Nephron (organoid): ENCODE measurements around the gene NKIRAS1.
"Not testable (repeated sequence)": the region's sequence is repeated elsewhere in the genome, so short reads cannot be mapped to it uniquely, and the experiment has no call there.

Source experiments
- H3K27ac Mint-ChIP-seq, 3 experiments: 2 replicates each; pipeline ENCODE4 v1.8.0; 2020; ENCODE audit warnings: mixed read lengths in 3 of 3, mild to moderate bottlenecking in 2 of 3, moderate library complexity in 1 of 3
- H3K27me3 Mint-ChIP-seq: 2 replicates; pipeline ENCODE4 v1.8.0; 2021; ENCODE audit warnings: low read depth, mild to moderate bottlenecking, moderate library complexity, mixed read lengths
- H3K36me3 Mint-ChIP-seq: 2 replicates; pipeline ENCODE4 v1.8.0; 2020; ENCODE audit warnings: low read depth, mixed read lengths
- H3K4me1 Mint-ChIP-seq: 2 replicates; pipeline ENCODE4 v1.8.0; 2020; ENCODE audit warnings: mixed read lengths
- H3K4me3 Mint-ChIP-seq, 3 experiments: 2 replicates each; pipeline ENCODE4 v1.8.0; 2020; ENCODE audit warnings: mild to moderate bottlenecking in 3 of 3, mixed read lengths in 3 of 3, moderate library complexity in 2 of 3
- H3K9me3 Mint-ChIP-seq: 2 replicates; pipeline ENCODE4 v1.8.0; 2020; ENCODE audit warnings: mixed read lengths
- TF ChIP-seq, protein P1 (sequence below), 3 experiments: fragments of 200-600 bp; sonication (generic); IDR thresholded peaks; one replicate each; pipeline ENCODE4 v1.5.0; 2021; ENCODE audit warnings: antibody characterized with exemption in 3 of 3; ENCODE audit not compliant: unreplicated experiment in 3 of 3

NKIRAS1 gene

DNA sequence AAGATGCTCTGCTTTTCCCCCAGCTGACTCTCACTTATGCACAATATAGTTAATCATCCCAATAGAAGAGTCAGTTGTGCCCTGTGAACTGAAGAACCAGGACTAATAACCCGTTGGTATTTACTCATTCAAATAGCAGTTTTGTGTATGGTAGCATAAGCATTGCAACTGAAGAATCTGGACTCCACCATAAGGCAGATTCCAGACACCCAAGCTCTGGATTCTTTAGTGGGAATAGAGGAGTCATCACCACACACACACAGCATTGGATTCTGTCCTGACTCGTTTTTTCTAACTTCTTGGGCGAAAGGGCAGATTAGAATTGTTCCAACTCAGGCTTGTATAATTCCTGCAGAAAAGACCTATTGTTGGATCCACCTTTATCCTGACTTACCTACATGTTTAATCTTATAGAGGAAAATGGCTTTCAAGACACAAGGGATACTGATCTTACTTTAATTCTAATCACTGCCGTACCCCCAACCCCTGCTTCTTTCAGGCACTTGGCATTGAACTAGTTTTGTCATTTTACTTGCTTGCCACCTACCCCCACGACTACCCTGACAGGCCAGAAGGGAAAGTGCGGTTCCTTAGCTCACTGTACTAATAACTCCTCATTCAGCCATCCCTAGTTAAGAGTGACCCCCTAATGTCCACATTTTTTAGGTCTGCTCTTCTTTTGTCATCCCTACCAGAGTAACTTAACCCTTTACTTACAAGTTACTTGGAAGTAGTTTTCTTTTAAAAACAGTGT is 42.3 kb downstream of the NKIRAS1 start:
- Mint-ChIP-seq H3K27ac (peak overlapping the region in 1 of 3 experiments; percentile 10), H3K4me3 (no peak overlapping the region), H3K36me3 (peaks cover 42% of the 10 kb centered on the region), H3K27me3 (no peaks in the 10 kb centered on the region), H3K9me3 (peaks cover 12% of the 10 kb centered on the region), H3K4me1 (peaks cover 41% of the 10 kb centered on the region)
- TF ChIP-seq, protein P1, sequence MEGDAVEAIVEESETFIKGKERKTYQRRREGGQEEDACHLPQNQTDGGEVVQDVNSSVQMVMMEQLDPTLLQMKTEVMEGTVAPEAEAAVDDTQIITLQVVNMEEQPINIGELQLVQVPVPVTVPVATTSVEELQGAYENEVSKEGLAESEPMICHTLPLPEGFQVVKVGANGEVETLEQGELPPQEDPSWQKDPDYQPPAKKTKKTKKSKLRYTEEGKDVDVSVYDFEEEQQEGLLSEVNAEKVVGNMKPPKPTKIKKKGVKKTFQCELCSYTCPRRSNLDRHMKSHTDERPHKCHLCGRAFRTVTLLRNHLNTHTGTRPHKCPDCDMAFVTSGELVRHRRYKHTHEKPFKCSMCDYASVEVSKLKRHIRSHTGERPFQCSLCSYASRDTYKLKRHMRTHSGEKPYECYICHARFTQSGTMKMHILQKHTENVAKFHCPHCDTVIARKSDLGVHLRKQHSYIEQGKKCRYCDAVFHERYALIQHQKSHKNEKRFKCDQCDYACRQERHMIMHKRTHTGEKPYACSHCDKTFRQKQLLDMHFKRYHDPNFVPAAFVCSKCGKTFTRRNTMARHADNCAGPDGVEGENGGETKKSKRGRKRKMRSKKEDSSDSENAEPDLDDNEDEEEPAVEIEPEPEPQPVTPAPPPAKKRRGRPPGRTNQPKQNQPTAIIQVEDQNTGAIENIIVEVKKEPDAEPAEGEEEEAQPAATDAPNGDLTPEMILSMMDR (IDR thresholded peaks at IDR 0.05; ENCODE audit: unreplicated experiment in 3 of 3): no peak

DNA sequence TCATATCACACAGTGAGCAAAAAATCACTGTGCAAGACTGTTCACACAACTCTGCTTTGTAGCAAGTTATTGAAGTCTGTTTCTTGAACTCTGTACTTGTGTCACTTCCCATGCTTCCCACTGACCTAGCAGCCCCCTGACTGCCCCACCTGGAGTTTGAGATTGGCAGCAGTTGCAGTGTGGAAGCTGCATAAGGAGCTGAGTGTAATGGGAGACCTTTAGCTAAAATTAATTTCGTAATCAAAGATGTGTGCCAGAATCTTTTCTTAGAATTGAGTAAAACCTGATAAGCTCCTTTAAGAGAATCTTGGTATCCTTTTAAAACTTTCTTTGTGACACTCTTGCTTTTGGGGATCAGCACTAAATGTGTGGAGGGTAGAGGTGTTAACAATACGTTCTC is 42.8 kb downstream of the NKIRAS1 start:
- peaks cover 7% of the 10 kb centered on the region for H3K9me3 Mint-ChIP-seq
- no peak overlapping the region for H3K4me3 Mint-ChIP-seq
- TF ChIP-seq, protein P1 (IDR thresholded peaks at IDR 0.05; ENCODE audit: unreplicated experiment in 3 of 3): no peak
- peak overlapping the region in 1 of 3 experiments; percentile 68 for H3K27ac Mint-ChIP-seq
- no peaks in the 10 kb centered on the region for H3K27me3 Mint-ChIP-seq
- H3K4me1 Mint-ChIP-seq: peaks cover 43% of the 10 kb centered on the region
- peaks cover 39% of the 10 kb centered on the region for H3K36me3 Mint-ChIP-seq

DNA sequence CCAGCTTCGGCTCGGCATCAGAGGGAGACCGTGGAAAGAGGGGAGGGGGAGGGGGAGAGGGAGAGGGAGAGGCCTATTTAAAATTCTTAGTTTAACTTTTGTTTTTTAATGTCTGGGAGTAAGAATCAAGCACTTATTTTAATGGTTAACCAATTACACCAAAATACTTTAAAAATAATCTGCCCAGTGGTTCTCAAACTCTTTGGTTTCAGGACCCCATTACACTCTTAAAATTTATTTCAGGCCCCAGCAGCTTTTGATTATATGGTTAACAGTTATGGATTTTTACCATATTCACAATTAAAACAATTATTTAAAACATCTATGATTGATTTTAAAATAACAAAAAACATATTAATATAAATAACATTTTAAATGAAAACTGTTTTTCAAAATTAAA is 44.5 kb downstream of the NKIRAS1 start:
- H3K27ac Mint-ChIP-seq: no peak overlapping the region
- TF ChIP-seq, protein P1 (IDR thresholded peaks at IDR 0.05; ENCODE audit: unreplicated experiment in 3 of 3): no peak
- H3K36me3 Mint-ChIP-seq: peaks cover 24% of the 10 kb centered on the region
- peaks cover 53% of the 10 kb centered on the region for H3K4me1 Mint-ChIP-seq
- no peak overlapping the region for H3K4me3 Mint-ChIP-seq
- H3K27me3 Mint-ChIP-seq: no peaks in the 10 kb centered on the region
- H3K9me3 Mint-ChIP-seq: no peaks in the 10 kb centered on the region

DNA sequence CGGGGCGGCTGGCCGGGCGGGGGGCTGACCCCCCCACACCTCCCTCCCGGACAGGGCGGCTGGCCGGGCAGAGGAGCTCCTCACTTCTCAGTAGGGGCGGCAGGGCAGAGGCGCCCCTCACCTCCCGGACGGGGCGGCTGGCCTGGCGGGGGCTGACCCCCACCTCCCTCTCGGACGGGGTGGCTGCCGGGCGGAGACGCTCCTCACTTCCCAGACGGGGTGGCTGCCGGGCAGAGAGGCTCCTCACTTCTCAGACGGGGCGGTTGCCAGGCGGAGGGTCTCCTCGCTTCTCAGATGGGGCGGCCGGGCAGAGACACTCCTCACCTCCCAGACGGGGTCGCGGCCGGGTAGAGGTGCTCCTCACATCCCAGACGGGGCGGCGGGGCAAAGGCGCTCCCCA is 45.4 kb downstream of the NKIRAS1 start:
- H3K27ac Mint-ChIP-seq, H3K9me3 Mint-ChIP-seq, H3K27me3 Mint-ChIP-seq, H3K4me3 Mint-ChIP-seq: not testable (repeated sequence)
- Mint-ChIP-seq H3K4me1 (peaks cover 53% of the 10 kb centered on the region), H3K36me3 (peaks cover 16% of the 10 kb centered on the region)

- H3K4me3 Mint-ChIP-seq, H3K9me3 Mint-ChIP-seq, H3K27ac Mint-ChIP-seq, H3K27me3 Mint-ChIP-seq: not testable (repeated sequence)
- Mint-ChIP-seq H3K4me1 (peaks cover 55% of the 10 kb centered on the region), H3K36me3 (peaks cover 12% of the 10 kb centered on the region)
These were observed 46.1 kb downstream of the NKIRAS1 start for GRCh38 chr3:23870663-23871043.

- TF ChIP-seq, protein P1 (IDR thresholded peaks at IDR 0.05; ENCODE audit: unreplicated experiment in 3 of 3): no peak
- peaks cover 57% of the 10 kb centered on the region for H3K4me1 Mint-ChIP-seq
- H3K36me3 Mint-ChIP-seq: peaks cover 12% of the 10 kb centered on the region
- peak overlapping the region in 2 of 3 experiments; percentile 54 to 62 for H3K27ac Mint-ChIP-seq
- no peaks in the 10 kb centered on the region for H3K9me3 Mint-ChIP-seq
- no peak overlapping the region for H3K4me3 Mint-ChIP-seq
- no peaks in the 10 kb centered on the region for H3K27me3 Mint-ChIP-seq
These were observed 46.7 kb downstream of the NKIRAS1 start for GRCh38 chr3:23869977-23870662.

- peaks cover 27% of the 10 kb centered on the region for H3K36me3 Mint-ChIP-seq
- H3K27ac Mint-ChIP-seq: peak overlapping the region in 1 of 3 experiments; percentile 10
- H3K9me3 Mint-ChIP-seq: no peaks in the 10 kb centered on the region
- H3K4me3 Mint-ChIP-seq: no peak overlapping the region
- peaks cover 57% of the 10 kb centered on the region for H3K4me1 Mint-ChIP-seq
- TF ChIP-seq, protein P1 (IDR thresholded peaks at IDR 0.05; ENCODE audit: unreplicated experiment in 3 of 3): no peak
- H3K27me3 Mint-ChIP-seq: no peaks in the 10 kb centered on the region
These were observed 49.0 kb downstream of the NKIRAS1 start for GRCh38 chr3:23867838-23868237.
